GM11168 (cell line): ENCODE results near the gene LIF.
"Not testable (repeated sequence)": the region's sequence is repeated elsewhere in the genome, so short reads cannot be mapped to it uniquely, and the experiment has no call there.

ENCODE experiments used
- in situ Hi-C: fragments of 300-500 bp; cut with MboI; formaldehyde crosslinking; loops from one replicate; pipeline ENCODE4 v1.12.0; 2022; ENCODE audit warnings: low sequenced_read_pairs; ENCODE audit not compliant: unreplicated experiment

LIF gene

GRCh38 chr22:30248484-30248883 is 1.9 kb upstream of the LIF start:
- in situ Hi-C loops = no loop called here

GRCh38 chr22:30247974-30248373 is 1.4 kb upstream of the LIF start:
- in situ Hi-C loops = no loop called here

- in situ Hi-C loops = no loop called here
Observed at GRCh38 chr22:30247561-30247960, 1.0 kb upstream of the LIF start.

- in situ Hi-C loops = no loop called here
Observed at GRCh38 chr22:30246814-30247376, 336 bp upstream of the LIF start.

- in situ Hi-C loops = no loop called here
Observed at GRCh38 chr22:30245181-30245984, 1.2 kb downstream of the LIF start.

- in situ Hi-C loops = no loop called here
Observed at GRCh38 chr22:30244641-30245040, 1.9 kb downstream of the LIF start.

GRCh38 chr22:30244066-30244465 is 2.5 kb downstream of the LIF start:
- in situ Hi-C loops = no loop called here

GRCh38 chr22:30243661-30244060 is 2.9 kb downstream of the LIF start:
- in situ Hi-C loops = no loop called here

GRCh38 chr22:30241576-30242371 is 4.8 kb downstream of the LIF start:
- in situ Hi-C loops = no loop called here

- in situ Hi-C loops = no loop called here
Observed at GRCh38 chr22:30240541-30241417, 5.8 kb downstream of the LIF start.

GRCh38 chr22:30239488-30240405 is 6.8 kb downstream of the LIF start:
- in situ Hi-C loops = no loop called here

GRCh38 chr22:30238661-30239487 is 7.7 kb downstream of the LIF start:
- in situ Hi-C loops = no loop called here

- in situ Hi-C loops = no loop called here
Observed at GRCh38 chr22:30238136-30238535, 8.4 kb downstream of the LIF start.

- in situ Hi-C loops = no loop called here
Observed at GRCh38 chr22:30236875-30237274, 9.7 kb downstream of the LIF start.

GRCh38 chr22:30235687-30236170 is 10.8 kb downstream of the LIF start:
- in situ Hi-C loops = no loop called here

GRCh38 chr22:30234786-30235470 is 11.6 kb downstream of the LIF start:
- in situ Hi-C loops = no loop called here

- in situ Hi-C loops = not testable (repeated sequence)
Observed at GRCh38 chr22:30234325-30234724, 12.2 kb downstream of the LIF start.

- in situ Hi-C loops = no loop called here
Observed at GRCh38 chr22:30233582-30233981, 13.0 kb downstream of the LIF start.
